GM15510 (cell line): ENCODE results near the gene NTSR2.

Source experiments
- POLR2A ChIP-seq: IDR thresholded peaks from 3 replicates; pipeline ENCODE4 v1.6.1; 2011; ENCODE audit warnings: borderline replicate concordance; ENCODE audit not compliant: insufficient read length; ENCODE audit errors: extremely low read depth

NTSR2 gene

GRCh38 chr2:11615209-11615608 lies 54.8 kb downstream of the NTSR2 start:
- TF ChIP-seq POLR2A = no peak

GRCh38 chr2:11613297-11613696 lies 56.7 kb downstream of the NTSR2 start:
- no peak for TF ChIP-seq POLR2A

- no peak for TF ChIP-seq POLR2A
Measured at GRCh38 chr2:11612553-11613215, 57.3 kb downstream of the NTSR2 start.

GRCh38 chr2:11611251-11611650 lies 58.7 kb downstream of the NTSR2 start:
- TF ChIP-seq POLR2A = no peak

GRCh38 chr2:11610624-11611242 lies 59.3 kb downstream of the NTSR2 start:
- TF ChIP-seq POLR2A = no peak
